Heart left ventricle (tissue), 16 donors: ENCODE measurements around the gene CDCA4. TPM values are rescaled to one million over a fixed set of nuclear protein-coding genes. Genes with fewer than 3 reads are reported as not detected.

ENCODE experiments used
- ATAC-seq, 4 donors: fragments of 200-7000 bp; cut with Tn5 transposase; one replicate each; pipeline ENCODE4 v1.9.1; 2020 to 2022; ENCODE audit warnings: moderate library complexity in 4 of 4, mild to moderate bottlenecking in 3 of 4, moderate number of reproducible peaks in 1 of 4
- DNase-seq, 5 donors: peaks; one replicate each; pipeline ENCODE4 v3.0.0-alpha.2; 2020
- H3K27ac ChIP-seq, 12 donors: fragments of 200-600 bp; sonication (generic) in 4 of 12; one replicate each; pipeline versions ENCODE4 v1.5.0 to v1.8.0; 2016 to 2022; ENCODE audit warnings: mild to moderate bottlenecking in 2 of 12
- H3K27me3 ChIP-seq, 9 donors: fragments of 200-600 bp; sonication (generic) in 2 of 9; one replicate each; pipeline versions ENCODE4 v1.5.1 to v1.8.0; 2016 to 2022; ENCODE audit warnings: mild to moderate bottlenecking in 3 of 9
- H3K36me3 ChIP-seq, 9 donors: fragments of 200-600 bp; sonication (generic) in 2 of 9; one replicate each; pipeline versions ENCODE4 v1.5.0 to v1.8.0; 2018 to 2022; ENCODE audit warnings: mild to moderate bottlenecking in 2 of 9
- H3K4me1 ChIP-seq, 12 donors: fragments of 200-600 bp; sonication (generic) in 4 of 12; one replicate each; pipeline versions ENCODE4 v1.5.0 to v1.8.0; 2016 to 2022; ENCODE audit warnings: mild to moderate bottlenecking in 3 of 12
- H3K4me3 ChIP-seq, 12 donors: fragments of 200-600 bp; sonication (generic) in 4 of 12; one replicate each; pipeline versions ENCODE4 v1.5.0 to v1.8.0; 2017 to 2022; ENCODE audit warnings: mild to moderate bottlenecking in 9 of 12, moderate library complexity in 4 of 12
- H3K9me3 ChIP-seq, 12 donors: fragments of 200-600 bp; sonication (generic) in 4 of 12; one replicate each; pipeline versions ENCODE4 v1.5.0 to v1.8.0; 2016 to 2022; ENCODE audit warnings: mild to moderate bottlenecking in 1 of 12
- CTCF ChIP-seq, 12 donors: fragments of 200-600 bp; sonication (generic) in 4 of 12; IDR thresholded peaks; one replicate each; pipeline versions ENCODE4 v1.5.0 to v1.8.0; 2018 to 2022; ENCODE audit warnings: antibody characterized with exemption in 12 of 12, mild to moderate bottlenecking in 5 of 12
- POLR2A ChIP-seq, 2 donors: fragments of 450-650 bp; IDR thresholded peaks; one replicate each; pipeline ENCODE4 v1.6.1; 2017; ENCODE audit warnings: antibody characterized with exemption in 2 of 2, mild to moderate bottlenecking in 2 of 2, moderate library complexity in 2 of 2
- WGBS, 4 donors: extraction: QIAGEN DNeasy Blood & Tissue Kit in 2 of 4; methylation state at CpG; one replicate each; pipeline versions ENCODE4 v1.1.5 to v1.1.7; 2013 to 2018; 5-methylcytosine and 5-hydroxymethylcytosine counted together
- intact Hi-C, 10 donors: fragments of 100-400 bp; cut with DNase I; formaldehyde crosslinking; loops; one replicate each; pipeline versions ENCODE4 v1.11.1 to v1.14.2; 2022
- polyA plus RNA-seq, 2 donors: library from polyadenylated mRNA; stranded (reverse); fragments of 200-250 nt; gene quantifications; one replicate each; pipeline ENCODE4 v1.2.3, GENCODE V29; 2013
- total RNA-seq, 9 donors: library from RNA; depleted of rRNA in 2 of 9; stranded (reverse); fragments of >200 nt in 2 of 9; fragmentation: NEBNext Ultra II Directional in 3 of 9; extraction: Animal tissue kit (Norgen Biotek cat#: 25700) in 3 of 9; gene quantifications; one replicate each; pipeline versions ENCODE4 v1.1.0 to v1.2.4, GENCODE V29; 2016 to 2023
- donor health status: ischemic (EF 13 %, LVEDD 7.1; RV severe dilation, severe dysfunction).
- donor health status: healthy with polysubstance abuse.
- donor health status: DM: no; HTN: yes; CAD: no.
- donor health status: DM: no; HTN: no; CAD: no.
- donor health status: ischemic (EF 25% LVEDD 6.9; RV normal size, moderate dysfunction).
- donor health status: ischemic (EF 25% LVEDD 5.7; RV mildly dilated, moderate dysfunction).
- donor health status: healthy.
- donor health status: DM: yes; HTN: yes; CAD: no.
- donor health status: ischemic (EF 35%, LVEDD 5.7; RV mildly dilated, moderate dysfunction).
- donor health status: nonischemic (EF 11% LVEDD 7.7; RV severe dilation, severe dysfunction).
- donor health status: DM: yes; HTN: yes; CAD: no.
- donor health status: PGD.
- donor health status: ischemic (EF 29% LVEDD 5.4; RV normal size, mild dysfunction).
- donor health status: nonischemic (EF 23%, LVEDD 6.1; RV moderate dilation, normal function).

The CDCA4 gene
- total and polyA plus RNA-seq, 11 donors = 1.4 to 6.0 (median 2.4) TPM

- Histone ChIP-seq H3K4me1 (peaks cover 8 to 81% (median 47%) of the 10 kb centered on the region in 12 donors), H3K9me3 (no peaks in the 10 kb centered on the region), H3K27me3 (peaks cover 0 to 20% (median 0%) of the 10 kb centered on the region in 9 donors), H3K27ac (peak overlapping the region in 7 of 12 donors; percentile 45 to 94 (median 62)), H3K36me3 (no peaks in the 10 kb centered on the region), H3K4me3 (no peak overlapping the region)
- TF ChIP-seq POLR2A (IDR thresholded peaks at IDR 0.05) (no peak), CTCF (IDR thresholded peaks at IDR 0.05) (no peak)
- DNase-seq (peak in 4 of 5 donors; percentile 7 to 26 (median 20)), ATAC-seq (no peak)
- WGBS, 4 donors = 93 to 95% (median 94%) methylated on average over 11 to 14 of the region's 14 CpGs
- intact Hi-C loops = loop anchor here in 6 of 10 donors (2.0 to 10.0 kb wide), 6 partner anchors 37 to 230 kb away; partner anchors contain the start of gene CDCA4 (in 1 of the 6)
Measured at GRCh38 chr14:104974665-104975390, 46.1 kb downstream of the CDCA4 start.

GRCh38 chr14:104974146-104974541 lies 46.7 kb downstream of the CDCA4 start:
- 56 to 75% (median 63%) methylated on average over 13 of the region's 13 CpGs for WGBS, 4 donors
- H3K27me3 ChIP-seq = peaks cover 0 to 20% (median 0%) of the 10 kb centered on the region in 9 donors
- peaks cover 8 to 79% (median 47%) of the 10 kb centered on the region in 12 donors for H3K4me1 ChIP-seq
- peak overlapping the region in 3 of 12 donors; percentile 8 to 18 (median 17) for H3K4me3 ChIP-seq
- no peak for TF ChIP-seq POLR2A (IDR thresholded peaks at IDR 0.05)
- TF ChIP-seq CTCF (IDR thresholded peaks at IDR 0.05) = no peak
- no peak for ATAC-seq
- peak overlapping the region in 11 of 12 donors; percentile 15 to 94 (median 75) for H3K27ac ChIP-seq
- no peaks in the 10 kb centered on the region for H3K36me3 ChIP-seq
- intact Hi-C loops = loop anchor here in 2 of 10 donors (2.0 to 10.0 kb wide), 2 partner anchors 75 to 231 kb away; no protein-coding TSS in a partner anchor
- peak in 2 of 5 donors; percentile 24 to 55 for DNase-seq
- H3K9me3 ChIP-seq = no peaks in the 10 kb centered on the region

- peak overlapping the region in 4 of 12 donors; percentile 8 to 19 (median 18) for H3K4me3 ChIP-seq
- DNase-seq (peak in 4 of 5 donors; percentile 60 to 84 (median 72)), ATAC-seq (peak; percentile 29 to 61 (median 41))
- intact Hi-C loops = loop anchor here in 2 of 10 donors (2.0 to 10.0 kb wide), 2 partner anchors 75 to 231 kb away; no protein-coding TSS in a partner anchor
- peaks cover 9 to 80% (median 48%) of the 10 kb centered on the region in 12 donors for H3K4me1 ChIP-seq
- WGBS, 4 donors = 36 to 40% (median 38%) methylated on average over 19 to 23 of the region's 23 CpGs
- H3K9me3 ChIP-seq = no peaks in the 10 kb centered on the region
- H3K27me3 ChIP-seq = peaks cover 0 to 17% (median 0%) of the 10 kb centered on the region in 9 donors
- TF ChIP-seq CTCF (IDR thresholded peaks at IDR 0.05) (no peak), POLR2A (IDR thresholded peaks at IDR 0.05) (no peak)
- no peaks in the 10 kb centered on the region for H3K36me3 ChIP-seq
- H3K27ac ChIP-seq = peak overlapping the region in 11 of 12 donors; percentile 43 to 94 (median 75)
Measured at GRCh38 chr14:104973385-104974145, 47.3 kb downstream of the CDCA4 start.

- peak in 3 of 5 donors; percentile 67 to 90 (median 80) for DNase-seq
- Histone ChIP-seq H3K27me3 (peaks cover 0 to 15% (median 0%) of the 10 kb centered on the region in 9 donors), H3K36me3 (no peaks in the 10 kb centered on the region), H3K4me1 (peaks cover 12 to 82% (median 52%) of the 10 kb centered on the region in 12 donors), H3K4me3 (no peak overlapping the region), H3K9me3 (no peaks in the 10 kb centered on the region), H3K27ac (peak overlapping the region in 11 of 12 donors; percentile 43 to 94 (median 75))
- TF ChIP-seq CTCF (IDR thresholded peaks at IDR 0.05) = no peak
- no peak for TF ChIP-seq POLR2A (IDR thresholded peaks at IDR 0.05)
- intact Hi-C loops = loop anchor here in 1 of 10 donors (10.0 kb wide), 1 partner anchor 232 kb away; no protein-coding TSS in a partner anchor
- ATAC-seq = peak in 2 of 4 donors; percentile 62 to 68
- 47 to 100% (median 68%) methylated on average over 1 to 12 of the region's 12 CpGs for WGBS, 4 donors
Measured at GRCh38 chr14:104973135-104973384, 47.8 kb downstream of the CDCA4 start.
